Measurements from ENCODE around the gene RBM10. TPM values are rescaled to one million over a fixed set of nuclear protein-coding genes. Genes with fewer than 3 reads are reported as not detected.
"Not testable (repeated sequence)": the region's sequence is repeated elsewhere in the genome, so short reads cannot be mapped to it uniquely, and the experiment has no call there.

Gene RBM10
- total RNA-seq, 2 experiments from 2014 or later, result 44.9 to 45.6 TPM

DNA sequence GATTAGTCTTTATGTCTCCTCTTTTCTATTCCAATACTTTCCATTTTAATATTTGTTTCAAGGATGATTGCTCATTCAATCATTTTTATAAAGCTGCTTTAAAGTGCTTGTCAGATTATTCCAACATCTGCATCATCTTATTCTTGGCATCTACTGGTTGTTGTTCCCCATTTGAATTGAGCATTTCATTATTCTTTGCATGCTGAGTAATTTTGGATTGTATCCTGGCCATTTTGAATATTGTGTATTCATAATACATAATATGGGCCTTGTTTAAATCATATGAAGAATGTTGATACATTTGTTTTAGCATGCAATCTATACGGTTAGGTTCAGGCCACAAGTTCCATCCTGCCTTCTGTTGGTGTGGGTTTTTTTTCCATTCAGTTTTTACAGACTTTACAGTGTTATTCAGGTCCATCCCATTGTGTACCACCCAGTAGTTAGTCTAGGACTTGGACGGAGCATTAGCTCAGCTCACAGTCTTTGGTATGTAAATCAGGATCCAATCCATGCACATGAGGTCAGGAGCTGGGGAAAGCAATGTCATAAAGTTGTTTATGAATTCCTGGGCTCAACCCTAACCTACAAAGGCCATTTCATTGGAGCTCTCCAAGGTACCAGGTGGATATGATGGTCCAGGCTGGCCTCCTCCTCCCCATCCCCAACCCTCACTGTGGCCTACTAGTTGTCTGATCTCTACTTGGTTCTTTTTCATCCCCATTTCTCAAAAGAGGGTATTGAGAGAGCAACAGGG lies 46.5 kb upstream of the RBM10 start:
- TF ChIP-seq EZH2phosphoT487 (IDR thresholded peaks at IDR 0.05; ENCODE audit: borderline replicate concordance, low read depth, low read length), result no peak
- TF ChIP-seq, protein P1, sequence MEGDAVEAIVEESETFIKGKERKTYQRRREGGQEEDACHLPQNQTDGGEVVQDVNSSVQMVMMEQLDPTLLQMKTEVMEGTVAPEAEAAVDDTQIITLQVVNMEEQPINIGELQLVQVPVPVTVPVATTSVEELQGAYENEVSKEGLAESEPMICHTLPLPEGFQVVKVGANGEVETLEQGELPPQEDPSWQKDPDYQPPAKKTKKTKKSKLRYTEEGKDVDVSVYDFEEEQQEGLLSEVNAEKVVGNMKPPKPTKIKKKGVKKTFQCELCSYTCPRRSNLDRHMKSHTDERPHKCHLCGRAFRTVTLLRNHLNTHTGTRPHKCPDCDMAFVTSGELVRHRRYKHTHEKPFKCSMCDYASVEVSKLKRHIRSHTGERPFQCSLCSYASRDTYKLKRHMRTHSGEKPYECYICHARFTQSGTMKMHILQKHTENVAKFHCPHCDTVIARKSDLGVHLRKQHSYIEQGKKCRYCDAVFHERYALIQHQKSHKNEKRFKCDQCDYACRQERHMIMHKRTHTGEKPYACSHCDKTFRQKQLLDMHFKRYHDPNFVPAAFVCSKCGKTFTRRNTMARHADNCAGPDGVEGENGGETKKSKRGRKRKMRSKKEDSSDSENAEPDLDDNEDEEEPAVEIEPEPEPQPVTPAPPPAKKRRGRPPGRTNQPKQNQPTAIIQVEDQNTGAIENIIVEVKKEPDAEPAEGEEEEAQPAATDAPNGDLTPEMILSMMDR (conservative IDR thresholded peaks at IDR 0.05; ENCODE audit: low read length), result no peak
- Histone ChIP-seq H3K9me3 (ENCODE audit: low read length) (no peaks in the 10 kb centered on the region), H3K4me3 (ENCODE audit: low read depth, low read length, poor library complexity, severe bottlenecking) (no peak overlapping the region), H3K4me1 (ENCODE audit: insufficient read depth, low read length, poor library complexity, severe bottlenecking) (no peaks in the 10 kb centered on the region), H3K27ac (ENCODE audit: low read depth, low read length, poor library complexity, severe bottlenecking) (no peak overlapping the region), H3K36me3 (ENCODE audit: insufficient read depth, low read length) (no peaks in the 10 kb centered on the region), H4K20me1 (ENCODE audit: insufficient read depth, low read length) (no peaks in the 10 kb centered on the region), H3K4me2 (ENCODE audit: low read length) (no peak overlapping the region), H3K79me2 (ENCODE audit: insufficient read depth, low read depth, low read length) (no peaks in the 10 kb centered on the region), H2AFZ (ENCODE audit: low read length) (no peak overlapping the region), H3K9me2 (ENCODE audit: insufficient read depth, low read length) (no peaks in the 10 kb centered on the region)
- DNase-seq (ENCODE audit: low spot score), result no peak
- CTCF ChIA-PET (ENCODE audit: unreplicated experiment), result no interaction called here
- POLR2A ChIA-PET, result interaction anchor here (0.9 kb wide), 1 partner anchor 103 kb away, joined by 4 read pairs; no protein-coding TSS in a partner anchor
- intact Hi-C loops (cut with micrococcal nuclease; ENCODE audit: unreplicated experiment), result loop anchor here (10.0 kb wide), 1 partner anchor 194 kb away; no protein-coding TSS in a partner anchor
- BruUV-seq (replicated peaks), result no TSS peak

- DNase-seq (ENCODE audit: low spot score), result no peak
- no peak overlapping the region for H3K4me3 ChIP-seq (ENCODE audit: low read depth, low read length, poor library complexity, severe bottlenecking)
- no peak overlapping the region for H3K27ac ChIP-seq (ENCODE audit: low read depth, low read length, poor library complexity, severe bottlenecking)
- POLR2A ChIA-PET, result no interaction called here
- no peak overlapping the region for H3K4me2 ChIP-seq (ENCODE audit: low read length)
- no peaks in the 10 kb centered on the region for H3K79me2 ChIP-seq (ENCODE audit: insufficient read depth, low read depth, low read length)
- H2AFZ ChIP-seq (ENCODE audit: low read length), result no peak overlapping the region
- TF ChIP-seq, protein P1 (conservative IDR thresholded peaks at IDR 0.05; ENCODE audit: low read length), result no peak
- no peak for TF ChIP-seq EZH2phosphoT487 (IDR thresholded peaks at IDR 0.05; ENCODE audit: borderline replicate concordance, low read depth, low read length)
- intact Hi-C loops (cut with micrococcal nuclease; ENCODE audit: unreplicated experiment), result no loop called here
- no TSS peak for BruUV-seq (replicated peaks)
- CTCF ChIA-PET (ENCODE audit: unreplicated experiment), result no interaction called here
- no peaks in the 10 kb centered on the region for H3K4me1 ChIP-seq (ENCODE audit: insufficient read depth, low read length, poor library complexity, severe bottlenecking)
- no peaks in the 10 kb centered on the region for H4K20me1 ChIP-seq (ENCODE audit: insufficient read depth, low read length)
- H3K36me3 ChIP-seq (ENCODE audit: insufficient read depth, low read length), result no peaks in the 10 kb centered on the region
- H3K9me3 ChIP-seq (ENCODE audit: low read length), result no peaks in the 10 kb centered on the region
- no peaks in the 10 kb centered on the region for H3K9me2 ChIP-seq (ENCODE audit: insufficient read depth, low read length)
Measured at GRCh38 chrX:47101206-47101605, 43.8 kb upstream of the RBM10 start.

- CTCF ChIA-PET (ENCODE audit: unreplicated experiment); H3K4me3 ChIP-seq (ENCODE audit: low read depth, low read length, poor library complexity, severe bottlenecking); DNase-seq (ENCODE audit: low spot score); H4K20me1 ChIP-seq (ENCODE audit: insufficient read depth, low read length); BruUV-seq (replicated peaks); H3K4me1 ChIP-seq (ENCODE audit: insufficient read depth, low read length, poor library complexity, severe bottlenecking); H2AFZ ChIP-seq (ENCODE audit: low read length); POLR2A ChIA-PET; H3K36me3 ChIP-seq (ENCODE audit: insufficient read depth, low read length); H3K79me2 ChIP-seq (ENCODE audit: insufficient read depth, low read depth, low read length); intact Hi-C loops (cut with micrococcal nuclease; ENCODE audit: unreplicated experiment); H3K4me2 ChIP-seq (ENCODE audit: low read length); H3K9me3 ChIP-seq (ENCODE audit: low read length); H3K27ac ChIP-seq (ENCODE audit: low read depth, low read length, poor library complexity, severe bottlenecking); H3K9me2 ChIP-seq (ENCODE audit: insufficient read depth, low read length): not testable (repeated sequence)
Measured at GRCh38 chrX:47110936-47111615, 33.9 kb upstream of the RBM10 start.
